Measurements from ENCODE around the gene PIP4K2C. TPM values are rescaled to one million over a fixed set of nuclear protein-coding genes. Genes with fewer than 3 reads are reported as not detected.
A peak's percentile ranks its signal among the peaks of the same experiment; 100 is the strongest.

PIP4K2C gene
- total RNA-seq (2014; rRNA removed; shearing (Covaris generic)) = 26.0 and 26.3 TPM in 2 replicates

GRCh38 chr12:57590864-57591781 lies at the start of gene PIP4K2C:
Gene PIP4K2C (plus strand): TSS chr12:57591192. CDS start chr12:57591290, 98 bp downstream.
- Histone ChIP-seq H3K4me3 (ENCODE audit: insufficient read depth, low read depth, low read length) (peak within 1 kb of the TSS; percentile 92), H3K36me3 (replicated peaks; ENCODE audit: control insufficient read depth, insufficient read depth, low read length) (no peaks in the 10 kb centered on the region; the same call in 1 of the 2 replicates), H3K27me3 (ENCODE audit: control insufficient read depth, insufficient read depth, low read length) (peaks cover 6% of the 10 kb centered on the region)
- DNase-seq = peak; percentile 98

DNA sequence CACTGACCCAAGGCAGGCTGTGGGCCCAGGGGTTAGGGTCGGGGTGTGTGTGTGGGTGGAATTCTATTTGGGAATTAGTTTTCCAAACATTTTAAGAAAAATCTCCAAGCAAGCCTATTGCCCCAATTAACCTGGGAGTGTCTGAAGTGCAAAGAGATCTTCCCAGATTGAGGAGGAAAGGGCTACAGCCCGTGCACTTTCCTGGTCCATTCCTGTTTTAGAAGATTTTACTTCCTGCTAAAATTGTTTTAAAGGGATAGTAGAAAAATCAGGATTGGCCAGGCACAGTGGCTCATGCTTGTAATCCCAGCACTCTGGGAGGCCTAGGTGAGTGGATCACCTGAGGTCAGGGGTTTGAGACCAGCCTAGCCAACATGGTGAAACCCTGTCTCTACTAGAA lies 49.3 kb upstream of the PIP4K2C start:
- Histone ChIP-seq H3K36me3 (replicated peaks; ENCODE audit: control insufficient read depth, insufficient read depth, low read length) (peaks cover 3% of the 10 kb centered on the region), H3K27me3 (ENCODE audit: control insufficient read depth, insufficient read depth, low read length) (no peaks in the 10 kb centered on the region), H3K4me3 (ENCODE audit: insufficient read depth, low read depth, low read length) (no peak overlapping the region)
- no peak for DNase-seq

DNA sequence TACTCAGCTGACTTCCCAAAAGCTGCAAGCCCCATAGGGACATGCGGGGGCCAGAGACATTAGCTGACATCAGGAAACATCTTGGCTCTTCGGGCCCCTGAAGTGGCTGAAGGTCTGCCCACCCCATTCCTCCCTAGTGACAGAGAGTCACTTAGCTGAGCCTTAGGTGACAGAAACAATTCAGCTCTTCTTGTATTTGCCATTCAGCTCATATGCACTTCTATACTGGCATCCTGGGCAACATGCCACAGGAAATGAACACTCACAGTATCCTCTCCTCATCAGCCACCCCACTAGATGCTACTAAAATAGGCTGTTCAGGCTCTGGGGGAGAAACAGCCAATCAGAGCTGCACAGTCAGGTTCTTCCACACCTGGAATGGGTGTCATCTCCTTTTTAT lies 47.4 kb upstream of the PIP4K2C start:
- Histone ChIP-seq H3K27me3 (ENCODE audit: control insufficient read depth, insufficient read depth, low read length) (peaks cover 6% of the 10 kb centered on the region; the same call in 1 of the 2 replicates), H3K4me3 (ENCODE audit: insufficient read depth, low read depth, low read length) (no peak overlapping the region), H3K36me3 (replicated peaks; ENCODE audit: control insufficient read depth, insufficient read depth, low read length) (peaks cover 1% of the 10 kb centered on the region)
- DNase-seq = no peak

- H3K36me3 ChIP-seq (replicated peaks; ENCODE audit: control insufficient read depth, insufficient read depth, low read length) = peaks cover 1% of the 10 kb centered on the region; the same call in 1 of the 2 replicates
- DNase-seq = peak; percentile 39
- H3K4me3 ChIP-seq (ENCODE audit: insufficient read depth, low read depth, low read length) = peak overlapping the region; percentile 82
- peaks cover 27% of the 10 kb centered on the region for H3K27me3 ChIP-seq (ENCODE audit: control insufficient read depth, insufficient read depth, low read length)
Observed at GRCh38 chr12:57545809-57546437, 45.1 kb upstream of the PIP4K2C start.

GRCh38 chr12:57546438-57547287 lies 44.3 kb upstream of the PIP4K2C start, which contains the start of gene DCTN2:
Gene DCTN2 (minus strand): TSS chr12:57547192. CDS start chr12:57547063, 129 bp downstream.
- Histone ChIP-seq H3K4me3 (ENCODE audit: insufficient read depth, low read depth, low read length) (peak within 1 kb of the TSS; percentile 82), H3K27me3 (ENCODE audit: control insufficient read depth, insufficient read depth, low read length) (peaks cover 33% of the 10 kb centered on the region), H3K36me3 (replicated peaks; ENCODE audit: control insufficient read depth, insufficient read depth, low read length) (peaks cover 1% of the 10 kb centered on the region; the same call in 1 of the 2 replicates)
- DNase-seq = peak; percentile 65

- DNase-seq = peak; percentile 97
- peaks cover 1% of the 10 kb centered on the region; the same call in 1 of the 2 replicates for H3K36me3 ChIP-seq (replicated peaks; ENCODE audit: control insufficient read depth, insufficient read depth, low read length)
- peaks cover 33% of the 10 kb centered on the region for H3K27me3 ChIP-seq (ENCODE audit: control insufficient read depth, insufficient read depth, low read length)
- peak overlapping the region; percentile 82; the same call in 1 of the 2 replicates for H3K4me3 ChIP-seq (ENCODE audit: insufficient read depth, low read depth, low read length)
Observed at GRCh38 chr12:57547288-57548012, 43.5 kb upstream of the PIP4K2C start.

DNA sequence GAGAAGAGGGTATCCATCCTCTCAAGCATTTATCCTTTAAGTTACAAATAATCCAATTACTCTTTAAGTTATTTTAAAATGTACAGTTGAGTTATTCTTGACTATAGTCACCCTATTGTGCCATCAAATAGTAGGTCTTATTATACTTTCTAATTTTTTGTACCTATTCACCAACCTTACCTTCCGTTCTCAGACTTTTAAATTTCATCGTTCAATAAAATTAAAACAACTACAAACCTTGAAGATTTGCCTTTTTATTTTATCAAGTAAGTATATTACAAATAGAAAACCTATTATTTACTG lies 43.0 kb upstream of the PIP4K2C start:
- 0 out of 2 replicates have a peak, but pooled peaks cover 1% of the 10 kb centered on the region for H3K36me3 ChIP-seq (replicated peaks; ENCODE audit: control insufficient read depth, insufficient read depth, low read length)
- no peak for DNase-seq
- H3K27me3 ChIP-seq (ENCODE audit: control insufficient read depth, insufficient read depth, low read length) = peaks cover 36% of the 10 kb centered on the region
- no peak overlapping the region for H3K4me3 ChIP-seq (ENCODE audit: insufficient read depth, low read depth, low read length)

- H3K36me3 ChIP-seq (replicated peaks; ENCODE audit: control insufficient read depth, insufficient read depth, low read length) = 0 out of 2 replicates have a peak, but pooled peaks cover 1% of the 10 kb centered on the region
- no peak overlapping the region for H3K4me3 ChIP-seq (ENCODE audit: insufficient read depth, low read depth, low read length)
- peaks cover 36% of the 10 kb centered on the region for H3K27me3 ChIP-seq (ENCODE audit: control insufficient read depth, insufficient read depth, low read length)
- no peak for DNase-seq
Observed at GRCh38 chr12:57548488-57548887, 42.5 kb upstream of the PIP4K2C start.

GRCh38 chr12:57549203-57549908 lies 41.6 kb upstream of the PIP4K2C start:
- peaks cover 36% of the 10 kb centered on the region for H3K27me3 ChIP-seq (ENCODE audit: control insufficient read depth, insufficient read depth, low read length)
- peak overlapping the region; percentile 72 for H3K4me3 ChIP-seq (ENCODE audit: insufficient read depth, low read depth, low read length)
- DNase-seq = no peak
- 0 out of 2 replicates have a peak, but pooled peaks cover 1% of the 10 kb centered on the region for H3K36me3 ChIP-seq (replicated peaks; ENCODE audit: control insufficient read depth, insufficient read depth, low read length)

GRCh38 chr12:57549909-57550640 lies 40.9 kb upstream of the PIP4K2C start, which contains the start of gene KIF5A:
Gene KIF5A (plus strand): TSS chr12:57550044. CDS start chr12:57550272, 228 bp downstream.
- DNase-seq = peak; percentile 97
- Histone ChIP-seq H3K4me3 (ENCODE audit: insufficient read depth, low read depth, low read length) (peak within 1 kb of the TSS; percentile 72), H3K27me3 (ENCODE audit: control insufficient read depth, insufficient read depth, low read length) (peaks cover 36% of the 10 kb centered on the region), H3K36me3 (replicated peaks; ENCODE audit: control insufficient read depth, insufficient read depth, low read length) (0 out of 2 replicates have a peak, but pooled peaks cover 1% of the 10 kb centered on the region)

DNA sequence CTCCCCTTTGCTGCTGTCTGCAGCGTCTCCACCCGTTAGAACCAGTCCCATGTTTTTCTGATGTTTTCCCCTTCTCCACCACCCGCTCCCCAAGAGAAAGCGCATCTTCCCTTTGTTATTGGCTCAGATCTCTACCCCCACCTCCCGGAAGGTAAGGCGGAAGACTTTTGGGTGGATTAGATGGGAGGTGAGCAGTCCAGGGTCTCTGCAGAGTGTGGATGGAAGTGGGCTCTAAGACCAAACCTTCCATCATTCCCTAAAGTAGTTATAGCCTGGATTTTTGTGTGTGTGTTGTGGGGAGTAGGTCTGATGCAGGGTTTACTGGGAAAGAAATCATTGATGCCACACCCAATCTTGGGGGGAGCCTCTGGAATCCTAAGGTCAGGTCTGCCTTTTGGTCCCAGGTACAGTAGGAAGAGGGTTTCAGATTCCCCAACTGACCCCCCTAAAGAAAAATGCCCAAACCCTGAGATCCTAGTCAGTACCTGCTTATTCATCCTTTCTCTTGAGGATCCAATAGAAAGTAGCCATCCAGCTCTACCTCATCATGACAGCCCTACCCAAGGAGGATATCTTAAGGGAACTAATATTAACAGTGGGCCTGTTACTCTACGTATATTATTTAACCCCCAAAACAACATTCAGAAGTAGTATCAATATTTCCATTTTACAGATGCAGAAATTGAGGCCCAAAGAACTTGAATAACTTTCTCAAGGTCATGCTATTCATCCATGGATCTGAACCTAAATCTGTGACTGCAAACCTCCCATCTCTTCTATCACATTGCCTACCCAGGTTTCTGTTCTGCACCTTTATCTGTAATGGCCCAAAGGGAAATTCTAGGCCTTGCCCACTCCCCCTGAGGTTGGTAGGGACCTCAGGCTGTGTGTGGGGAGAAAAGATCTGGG lies 40.1 kb upstream of the PIP4K2C start:
- Histone ChIP-seq H3K4me3 (ENCODE audit: insufficient read depth, low read depth, low read length) (peak overlapping the region; percentile 72; the same call in 1 of the 2 replicates), H3K27me3 (ENCODE audit: control insufficient read depth, insufficient read depth, low read length) (peaks cover 36% of the 10 kb centered on the region), H3K36me3 (replicated peaks; ENCODE audit: control insufficient read depth, insufficient read depth, low read length) (0 out of 2 replicates have a peak, but pooled peaks cover under 1% of the 10 kb centered on the region)
- DNase-seq = no peak

All from H7 (cell line).